GM18861 (cell line): ENCODE data around the gene XXYLT1.

Experiments
- ATAC-seq: cut with Tn5 transposase; IDR thresholded peaks from one replicate; pipeline ENCODE4 v1.9.1; 2021; ENCODE audit not compliant: unreplicated experiment

Gene XXYLT1

GRCh38 chr3:195071011-195071728, 199.8 kb downstream of the XXYLT1 start:
- no peak for ATAC-seq

- ATAC-seq, result no peak
Observed at GRCh38 chr3:195070336-195070735, 200.6 kb downstream of the XXYLT1 start.

DNA sequence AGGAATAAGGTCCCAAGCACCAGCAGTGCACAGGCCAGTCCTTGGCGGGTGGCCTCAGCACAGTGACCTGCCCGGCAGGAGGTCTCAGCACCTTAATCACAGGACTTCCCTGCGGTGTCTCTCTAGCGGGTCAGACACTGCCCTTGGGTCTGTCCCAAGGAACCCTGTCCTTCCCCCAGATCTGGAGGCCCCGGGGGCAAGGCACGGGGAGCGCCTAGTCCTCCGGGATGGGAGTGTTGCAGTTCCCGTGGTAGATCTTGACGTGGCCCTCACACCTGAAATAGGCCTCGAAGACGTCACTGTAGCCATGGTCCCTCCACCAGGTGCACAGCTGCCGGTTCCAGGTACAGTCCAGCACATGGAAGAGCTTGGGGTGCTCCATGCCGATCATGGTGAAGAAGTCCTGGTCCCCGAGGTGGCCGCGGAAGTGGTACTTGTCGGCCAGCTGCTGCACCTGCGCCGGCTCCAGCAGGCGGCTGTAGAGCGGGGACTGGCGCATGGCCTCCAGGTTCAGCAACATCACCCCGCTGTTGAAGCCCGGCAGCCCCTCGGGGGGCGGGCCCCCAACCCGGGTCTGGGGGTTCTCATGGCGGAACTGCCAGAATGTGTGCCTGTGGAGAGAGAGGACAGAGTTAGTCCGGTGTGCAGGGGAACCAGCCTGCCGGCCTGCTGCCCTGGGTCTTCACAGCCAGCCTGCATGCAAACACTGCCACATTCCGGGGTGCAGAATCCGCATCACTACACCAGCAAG, 201.3 kb downstream of the XXYLT1 start:
- no peak for ATAC-seq

DNA sequence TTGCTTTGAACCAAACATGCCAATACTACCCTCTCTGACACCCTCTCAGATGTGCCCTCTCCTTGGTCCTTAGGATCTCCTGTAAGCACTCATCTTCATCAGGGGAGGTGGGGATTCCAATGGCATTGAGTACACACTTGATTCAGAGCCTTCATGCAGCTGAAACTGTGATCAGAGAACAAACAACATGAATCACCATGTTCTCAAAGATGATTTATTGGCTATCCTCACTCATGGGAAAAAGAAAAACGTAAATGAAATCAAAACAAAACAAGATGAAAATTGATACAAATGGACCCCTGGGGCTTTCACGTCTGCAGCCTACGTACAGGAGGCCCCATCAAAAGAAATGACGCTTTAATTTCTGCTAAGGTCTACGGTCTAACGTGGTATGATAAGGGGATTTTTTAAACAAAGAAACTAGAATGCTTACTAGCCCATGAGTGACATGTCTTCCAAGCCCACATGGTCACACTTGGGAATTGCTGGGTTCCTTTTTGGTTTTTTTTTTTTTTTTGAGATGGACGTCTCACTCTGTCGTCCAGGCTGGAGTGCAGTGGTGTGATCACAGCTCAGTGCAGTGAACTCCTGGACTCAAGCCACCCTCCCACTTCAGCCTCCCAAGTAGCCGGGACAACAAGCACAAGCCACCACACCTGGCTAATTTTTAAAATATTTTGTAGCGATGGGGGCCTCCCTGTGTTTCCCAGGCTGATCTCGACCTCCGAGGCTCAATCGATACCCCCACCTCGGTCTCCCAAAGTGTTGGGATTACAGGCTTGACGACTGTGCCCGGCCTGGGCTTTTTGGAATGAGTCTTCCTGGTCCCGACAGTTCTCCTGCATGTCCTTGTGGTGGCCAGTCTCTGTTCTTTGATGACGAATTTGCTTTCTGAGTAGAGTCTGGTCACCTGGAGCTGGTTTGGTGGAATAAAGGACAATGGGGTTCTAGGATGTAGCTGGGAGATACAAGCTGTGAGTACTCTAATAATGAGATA, 202.6 kb downstream of the XXYLT1 start:
- ATAC-seq, result no peak

- ATAC-seq, result no peak
Observed at GRCh38 chr3:195066441-195066841, 204.5 kb downstream of the XXYLT1 start.

GRCh38 chr3:195065864-195066185, 205.1 kb downstream of the XXYLT1 start:
- no peak for ATAC-seq

GRCh38 chr3:195065142-195065863, 205.7 kb downstream of the XXYLT1 start:
- ATAC-seq, result no peak

DNA sequence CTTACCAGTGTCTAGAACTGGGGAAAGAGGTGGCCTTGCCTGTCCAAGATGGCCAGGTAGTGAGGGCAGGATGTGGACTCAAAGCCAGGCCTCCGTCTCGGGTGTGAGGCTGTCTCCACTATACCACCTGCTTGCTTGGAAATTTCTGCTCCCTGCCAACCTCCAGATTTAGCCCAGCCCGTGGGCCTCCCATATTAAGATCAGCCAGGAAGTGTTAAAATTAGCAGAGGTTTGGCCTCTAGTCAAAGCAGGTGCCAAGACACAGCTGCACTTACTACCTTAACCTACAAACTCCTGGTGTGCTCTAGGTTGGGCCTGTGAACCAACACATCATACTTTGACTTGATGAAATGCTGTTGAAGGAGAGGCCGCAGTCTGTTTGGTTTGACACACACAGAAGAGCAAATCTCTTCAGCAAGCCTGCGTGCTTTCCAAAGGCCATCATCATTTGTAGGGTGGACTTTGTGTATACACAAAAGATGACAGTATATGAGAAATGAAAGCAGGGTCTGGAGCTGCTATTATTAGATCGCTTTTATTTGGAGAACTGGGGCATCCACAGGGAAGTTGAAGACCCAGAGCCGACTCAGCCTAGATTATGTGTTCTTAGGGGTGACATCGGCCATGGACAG, 206.5 kb downstream of the XXYLT1 start:
- ATAC-seq, result no peak

GRCh38 chr3:195063581-195064193, 207.3 kb downstream of the XXYLT1 start:
- ATAC-seq, result no peak

GRCh38 chr3:195062866-195063540, 208.0 kb downstream of the XXYLT1 start:
- no peak for ATAC-seq

- no peak for ATAC-seq
Observed at GRCh38 chr3:195061756-195062655, 209.0 kb downstream of the XXYLT1 start.

- ATAC-seq, result no peak
Observed at GRCh38 chr3:195060531-195061291, 210.2 kb downstream of the XXYLT1 start.

DNA sequence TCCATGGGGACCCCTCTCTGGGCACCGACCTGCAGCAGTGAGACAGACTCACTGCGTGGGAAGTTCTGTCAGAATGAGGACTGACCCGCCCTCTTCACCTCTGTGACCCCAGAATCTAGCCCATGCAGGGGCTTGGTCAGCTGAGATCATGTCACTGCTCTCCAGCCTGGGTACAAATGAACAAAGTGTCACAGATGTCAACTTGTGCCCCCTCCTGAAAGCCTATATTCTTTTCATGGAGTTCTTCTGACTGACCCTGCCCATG, 210.8 kb downstream of the XXYLT1 start:
- ATAC-seq, result no peak

DNA sequence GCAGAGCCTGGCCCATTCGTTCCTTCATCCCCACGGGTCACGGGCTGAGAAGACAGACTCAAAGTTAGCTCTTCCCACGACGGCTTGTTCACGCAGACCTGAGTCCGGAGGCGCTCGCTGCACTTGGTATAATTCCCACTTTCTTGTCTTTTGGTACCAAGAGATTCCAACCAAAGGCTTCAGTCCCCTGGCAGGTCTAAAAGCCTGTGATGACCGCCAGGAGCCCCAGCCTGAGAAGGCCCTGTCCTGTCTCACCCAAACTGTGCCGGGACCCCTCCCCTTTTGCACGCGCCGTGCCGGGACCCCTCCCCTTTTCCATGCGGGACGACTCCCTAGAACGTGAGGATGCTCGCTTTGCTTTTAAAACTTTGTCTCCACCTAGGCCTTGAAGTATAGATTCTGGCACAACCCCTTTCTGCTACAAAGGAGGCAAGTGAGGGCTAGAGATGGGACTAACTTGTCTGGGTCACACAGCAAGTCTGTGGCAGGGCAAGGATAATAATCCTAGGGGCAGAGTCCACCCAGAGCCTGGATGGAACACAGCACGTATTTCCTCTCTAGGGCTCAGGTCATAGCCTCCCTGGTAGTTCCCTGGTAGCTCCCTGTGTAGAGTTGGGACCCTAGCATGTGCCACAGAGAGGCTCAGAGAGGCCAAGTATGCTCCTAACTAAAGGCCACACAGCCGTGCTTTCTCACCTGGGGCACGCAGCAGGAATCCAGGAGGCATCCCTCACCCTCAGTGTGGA, 211.3 kb downstream of the XXYLT1 start:
- ATAC-seq, result no peak

DNA sequence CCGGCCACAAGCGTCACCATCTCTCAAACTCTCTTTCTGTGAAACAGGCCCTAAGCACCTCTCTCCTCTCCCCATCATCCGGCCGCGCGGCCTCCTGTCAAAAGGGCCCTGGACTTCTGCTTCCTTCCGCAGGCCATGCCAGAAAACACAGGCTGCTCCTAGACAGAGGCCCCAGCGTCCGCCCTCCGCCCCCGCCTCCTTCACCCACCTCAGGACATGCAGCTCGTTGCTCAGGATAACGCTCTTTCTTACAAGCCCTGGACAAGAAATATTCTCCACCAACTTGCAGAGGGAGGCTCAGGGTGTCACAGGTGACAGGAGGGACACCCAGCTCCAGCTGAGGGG, 212.0 kb downstream of the XXYLT1 start:
- no peak for ATAC-seq

DNA sequence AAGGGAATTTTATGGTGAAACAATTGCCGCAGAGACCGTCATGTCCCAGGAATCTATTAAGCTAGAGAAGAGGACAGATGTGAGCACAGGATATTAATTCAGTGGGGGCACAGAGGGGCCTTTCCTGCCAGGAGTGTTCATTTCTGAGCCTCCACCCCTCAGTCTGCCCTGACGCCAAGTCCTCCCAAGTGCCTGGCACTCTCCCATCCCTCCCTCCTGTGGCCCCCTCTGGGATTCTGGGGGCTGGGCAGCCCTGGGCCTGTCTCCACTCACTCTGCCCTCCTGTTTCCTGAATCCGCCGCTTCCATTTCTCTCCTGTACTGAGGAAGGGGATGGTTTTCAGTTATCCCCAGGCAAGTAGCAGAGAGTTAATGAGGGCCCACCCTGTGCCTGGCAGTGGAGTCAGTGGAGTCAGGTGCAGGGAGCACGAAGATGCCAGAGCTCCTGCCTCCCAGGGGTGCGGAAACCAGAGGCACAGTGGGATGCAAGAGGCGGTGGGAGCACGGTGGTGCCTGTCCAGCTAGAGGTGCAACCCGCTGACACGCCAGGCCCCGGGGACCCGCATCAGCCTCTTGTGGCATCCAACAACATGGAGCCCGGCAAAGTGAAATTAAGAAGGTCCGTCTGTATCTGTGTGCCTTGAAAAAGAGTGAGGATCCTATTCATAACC, 212.5 kb downstream of the XXYLT1 start:
- no peak for ATAC-seq

GRCh38 chr3:195057716-195058115, 213.2 kb downstream of the XXYLT1 start:
- no peak for ATAC-seq
